Forelimb muscle (tissue), 1 donor: Measurements from ENCODE around the gene DSEL. TPM values are rescaled to one million over a fixed set of nuclear protein-coding genes. Genes with fewer than 3 reads are reported as not detected.
A peak's percentile ranks its signal among the peaks of the same experiment; 100 is the strongest.

Experiments used
- DNase-seq: peaks from one replicate; pipeline ENCODE4 v3.0.0-alpha.2; 2013; ENCODE audit warnings: low read depth
- polyA plus RNA-seq: library from polyadenylated mRNA; unstranded; fragments of 120-200 nt; gene quantifications from one replicate; pipeline ENCODE4 v1.2.1, GENCODE V29; 2013; ENCODE audit not compliant: insufficient read length

The DSEL gene
- polyA plus RNA-seq, 1 donor, result 11.9 TPM

DNA sequence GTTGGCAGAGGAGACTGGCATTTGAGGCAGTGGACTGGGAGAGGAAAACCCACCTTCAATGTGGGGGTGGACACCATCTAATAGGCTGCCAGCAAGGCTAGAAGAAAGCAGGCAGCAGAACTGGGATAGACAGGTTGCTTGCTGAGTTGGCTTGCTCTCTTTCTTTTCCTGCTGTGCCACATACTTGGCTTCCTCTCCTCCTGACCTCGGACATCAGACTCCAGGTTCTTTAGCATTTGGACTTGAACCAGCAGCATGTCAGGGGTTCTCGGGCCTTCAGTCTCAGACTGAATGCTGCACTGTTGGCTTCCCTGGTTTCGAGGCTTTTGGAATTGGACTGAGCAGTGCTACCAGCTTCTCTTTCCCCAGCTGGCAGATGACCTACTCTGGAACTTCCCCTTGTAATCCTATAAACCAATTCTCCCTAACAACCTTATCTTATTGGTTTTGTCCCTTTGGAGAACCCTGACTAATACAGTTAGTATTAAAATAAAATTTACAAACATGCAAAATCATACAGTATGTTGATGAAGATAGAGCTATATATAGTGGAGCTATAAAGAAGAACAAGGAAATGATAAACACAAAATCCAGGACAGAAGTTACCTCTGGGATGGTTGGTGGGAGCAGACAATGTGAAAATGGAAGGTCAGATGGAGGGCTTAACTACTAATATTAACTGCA, 15.9 kb downstream of the DSEL start:
- DNase-seq, result no peak

DNA sequence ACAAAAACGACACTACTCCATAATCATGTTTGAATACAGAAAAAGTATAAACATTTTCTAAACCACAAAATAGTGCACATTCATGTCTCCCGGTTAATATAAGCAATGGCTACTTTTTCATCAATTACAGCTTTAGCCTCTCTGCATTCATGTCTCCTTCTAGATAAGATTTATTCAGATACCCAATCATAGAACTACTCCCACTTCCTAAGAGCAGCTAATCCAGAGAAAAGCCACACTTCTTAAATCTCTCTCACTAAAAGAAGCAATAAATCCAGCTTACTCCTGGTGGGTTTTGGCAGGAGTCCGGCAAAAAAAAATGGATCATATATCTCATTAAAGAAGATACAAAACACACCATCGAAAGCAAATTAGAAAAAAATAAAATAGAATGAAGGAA, 20.1 kb downstream of the DSEL start:
- DNase-seq, result no peak

DNA sequence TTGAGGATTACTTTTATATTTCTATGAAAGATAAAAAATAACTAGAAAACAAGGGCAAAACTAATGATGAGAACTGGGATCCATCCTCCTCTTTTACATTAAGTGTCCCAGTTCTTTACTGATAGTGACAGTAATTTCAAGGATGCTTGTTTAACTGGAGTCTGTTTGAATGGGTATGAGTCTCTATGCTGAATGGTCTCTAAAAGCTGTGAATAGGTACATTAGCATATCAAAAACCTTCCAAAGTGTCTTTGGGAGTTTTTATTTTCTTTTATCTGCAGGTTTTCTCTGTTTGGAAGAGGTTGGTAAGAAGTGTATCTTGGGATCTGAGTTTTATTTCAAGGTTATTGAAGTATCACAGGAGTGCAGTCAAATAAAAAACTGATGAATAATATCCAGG, 30.0 kb downstream of the DSEL start:
- DNase-seq, result no peak

DNA sequence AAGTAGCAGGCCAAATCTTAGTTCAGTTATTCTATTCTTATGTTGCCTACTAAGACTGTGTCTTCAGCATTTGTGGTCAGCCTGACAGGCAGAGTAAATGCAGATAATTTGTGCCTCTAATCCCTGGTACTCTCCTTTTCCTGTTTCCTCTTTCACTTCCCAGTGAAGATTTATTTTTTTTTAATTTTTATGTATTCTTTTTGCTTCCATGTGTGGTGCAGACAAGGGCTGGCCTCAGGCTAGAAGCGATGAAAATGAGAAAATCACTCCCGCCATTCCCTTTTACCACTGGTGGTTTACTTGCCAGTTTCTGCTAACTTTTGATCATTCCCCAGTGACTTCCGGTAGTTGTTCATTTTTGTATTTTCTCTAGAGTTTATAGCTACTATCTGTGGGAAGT, 30.9 kb downstream of the DSEL start:
- DNase-seq, result no peak

DNA sequence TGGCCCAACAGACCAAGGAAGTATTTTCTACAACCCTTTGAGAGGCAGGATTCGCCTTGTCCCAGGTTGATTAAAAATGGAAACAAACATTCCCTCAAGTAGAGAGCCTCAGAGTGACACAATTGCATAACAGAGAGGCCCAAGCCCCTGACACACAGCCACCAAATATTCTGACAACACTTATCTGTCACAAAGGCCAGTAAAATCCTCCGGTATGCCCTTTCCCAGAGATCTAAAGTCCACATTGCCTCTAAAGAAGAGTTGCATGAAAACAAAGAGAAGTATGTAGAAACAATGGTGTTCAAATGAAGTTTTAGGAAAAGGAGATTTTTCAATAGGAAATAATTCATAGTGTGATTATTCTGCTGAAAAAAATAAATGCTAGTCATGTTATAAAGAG, 32.1 kb downstream of the DSEL start:
- no peak for DNase-seq

DNA sequence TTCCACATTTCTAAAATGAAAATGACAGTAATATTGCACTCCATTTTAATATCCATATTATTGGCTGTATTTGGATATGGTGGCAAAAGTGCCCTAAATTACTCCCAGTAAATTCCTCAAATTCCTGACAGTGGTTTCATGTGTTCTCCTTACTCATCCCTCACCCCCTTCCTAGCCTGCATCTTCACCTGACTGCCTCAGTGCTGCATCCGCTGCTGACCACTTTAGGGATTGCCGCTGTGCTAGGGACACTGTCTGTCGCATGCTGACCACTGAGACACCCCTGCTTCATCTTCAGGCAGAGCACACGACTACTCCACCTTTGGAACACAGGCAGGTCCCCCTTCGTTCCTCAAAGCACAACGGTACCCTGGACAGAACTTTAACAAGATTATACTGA, 32.6 kb downstream of the DSEL start:
- DNase-seq, result no peak

DNA sequence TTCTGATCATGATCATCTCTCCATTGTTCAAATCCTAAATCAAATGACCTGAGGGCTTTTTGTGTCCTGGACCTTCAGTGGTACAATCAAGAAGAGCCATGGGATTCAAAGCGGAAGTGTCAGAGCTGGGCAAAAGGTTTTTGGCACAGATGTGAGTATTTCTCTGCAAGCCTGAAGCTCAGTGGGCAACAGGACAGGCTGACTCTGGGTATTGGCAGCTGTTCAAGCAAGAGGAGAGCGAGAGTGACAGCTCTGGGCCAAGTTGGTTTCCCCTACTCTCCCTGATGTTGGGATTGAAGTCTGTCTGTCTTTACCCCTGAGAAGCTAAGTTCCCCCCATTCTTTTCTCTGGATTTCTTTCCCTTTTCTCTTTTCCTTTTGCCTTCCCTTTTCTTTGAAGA, 33.3 kb downstream of the DSEL start:
- no peak for DNase-seq

DNA sequence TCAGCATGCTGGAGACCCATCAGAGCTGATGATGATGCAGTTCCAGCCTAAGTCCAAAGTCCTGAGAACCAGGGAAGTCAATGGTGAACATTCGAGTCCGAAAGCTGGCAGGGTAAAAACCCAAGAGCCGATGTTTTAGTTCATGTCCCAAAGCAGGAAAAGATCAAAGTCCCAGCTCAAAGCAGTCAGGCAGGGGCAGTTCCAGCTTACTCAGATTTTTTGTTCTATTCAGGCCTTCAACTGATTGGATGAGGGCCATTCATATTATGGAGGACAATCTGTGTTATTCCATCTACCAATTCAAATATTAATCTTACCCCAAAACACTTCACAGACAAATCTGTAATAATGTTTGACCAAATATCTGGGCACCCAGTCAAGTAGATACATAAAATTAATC, 38.3 kb downstream of the DSEL start:
- DNase-seq, result no peak

DNA sequence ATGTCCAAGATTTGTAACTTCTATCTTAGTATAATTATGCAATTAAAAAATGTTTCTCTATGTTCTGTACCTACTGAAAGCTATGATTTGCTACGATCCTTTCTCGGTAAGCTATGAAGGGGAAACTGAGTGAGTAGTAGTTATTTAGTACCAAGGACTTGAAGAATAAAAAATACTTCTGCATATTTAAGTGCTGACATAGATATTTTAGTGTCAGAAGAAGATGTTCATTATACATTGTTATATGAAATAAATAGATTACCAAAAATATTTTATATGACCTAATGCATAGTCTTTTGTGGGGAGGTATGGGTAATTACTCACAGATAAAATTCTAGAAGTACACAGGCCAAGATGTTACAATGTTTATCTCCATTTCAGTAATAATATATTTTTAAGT, 39.0 kb downstream of the DSEL start:
- no peak for DNase-seq

DNA sequence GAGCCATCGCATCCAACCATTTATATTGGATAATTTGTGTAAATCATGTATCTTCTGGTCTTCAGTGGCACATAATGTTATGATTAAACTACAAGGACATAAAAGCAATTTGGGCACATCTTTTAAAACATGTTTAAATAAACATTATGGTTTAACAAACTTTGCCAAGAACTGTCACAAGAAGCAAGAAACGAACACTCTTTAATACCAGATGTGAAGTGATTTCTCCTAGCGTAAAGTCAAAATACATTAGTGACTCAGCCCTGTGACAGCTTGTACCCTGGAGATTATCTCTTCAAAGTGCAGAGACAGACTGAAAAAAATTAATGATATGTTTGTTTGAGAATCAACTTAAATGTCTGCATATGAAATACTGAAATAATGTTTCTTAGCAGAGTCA, 39.9 kb downstream of the DSEL start:
- no peak for DNase-seq

DNA sequence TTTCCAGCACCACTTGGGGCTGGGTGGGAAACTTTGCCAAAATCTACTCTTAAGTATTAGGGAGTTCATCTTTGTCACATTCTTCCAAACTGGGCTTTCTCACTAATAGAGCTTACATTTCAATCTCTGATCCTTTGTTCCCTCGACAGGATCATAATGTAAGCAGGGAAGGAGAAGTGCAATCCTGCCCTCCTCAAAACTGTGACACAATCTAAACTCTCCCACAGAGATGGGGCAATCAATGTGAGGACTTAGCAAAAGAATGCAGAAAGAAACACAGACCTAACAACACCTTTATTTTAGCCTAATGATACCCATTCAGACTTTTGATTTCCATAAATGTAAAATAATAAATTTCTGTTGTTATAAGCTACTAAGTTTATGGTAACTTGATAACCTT, 40.8 kb downstream of the DSEL start:
- no peak for DNase-seq

DNA sequence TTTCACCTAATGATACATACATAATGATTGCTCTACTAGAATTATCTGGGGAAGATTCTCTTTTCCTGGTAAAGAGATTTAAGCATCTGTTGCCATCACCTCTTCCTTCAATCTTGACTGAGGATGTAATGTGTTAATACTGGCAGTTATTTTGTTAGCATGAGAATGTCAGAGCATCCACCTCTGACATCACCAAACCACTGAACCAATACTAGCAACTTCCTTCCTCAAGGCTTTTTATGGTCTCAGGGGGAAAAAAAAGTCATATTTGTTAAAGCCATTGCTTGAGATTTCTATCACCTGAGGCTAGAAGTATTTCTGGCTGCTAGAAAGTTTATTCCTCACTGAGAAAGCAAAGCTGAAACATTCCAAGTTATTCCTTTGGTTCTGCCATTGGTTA, 48.5 kb downstream of the DSEL start:
- no peak for DNase-seq

DNA sequence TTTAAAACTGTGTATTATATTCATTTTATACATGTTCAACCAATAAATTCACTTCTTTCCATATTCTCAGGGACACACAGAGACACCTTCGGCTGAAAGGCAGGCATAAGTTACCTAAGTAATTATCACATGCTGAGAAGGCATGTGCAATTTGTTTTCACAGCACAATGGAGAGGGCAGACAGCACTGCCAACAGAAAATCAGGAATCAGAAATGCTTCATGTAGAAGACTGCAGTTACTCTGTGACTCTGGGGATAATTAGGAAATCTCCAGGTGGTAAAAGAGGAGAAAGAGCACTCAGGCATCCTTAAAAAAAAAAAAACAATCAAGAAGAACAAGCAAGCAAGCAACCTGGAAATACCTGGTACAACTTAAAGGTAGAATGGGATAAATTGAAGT, 49.3 kb downstream of the DSEL start:
- DNase-seq, result no peak

DNA sequence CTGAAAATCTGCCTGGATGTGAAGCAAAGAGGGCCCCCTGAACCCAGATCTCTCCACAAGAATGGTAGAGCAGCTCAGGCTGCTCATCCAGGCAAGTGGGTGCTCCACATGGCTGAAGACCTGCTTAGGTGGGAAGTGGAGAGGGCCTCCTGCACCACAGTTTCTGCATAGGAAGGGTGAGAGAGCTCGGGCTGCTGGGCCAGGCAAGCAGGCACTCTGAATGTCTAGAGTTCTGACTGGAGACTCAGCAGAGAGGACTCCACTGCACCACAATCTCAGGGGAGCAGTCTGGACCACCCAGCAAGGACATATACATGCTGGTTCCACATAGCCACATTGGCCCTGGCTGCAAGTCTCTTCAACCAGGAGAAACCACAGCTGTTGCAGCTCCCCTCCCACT, 52.0 kb downstream of the DSEL start:
- DNase-seq, result no peak

DNA sequence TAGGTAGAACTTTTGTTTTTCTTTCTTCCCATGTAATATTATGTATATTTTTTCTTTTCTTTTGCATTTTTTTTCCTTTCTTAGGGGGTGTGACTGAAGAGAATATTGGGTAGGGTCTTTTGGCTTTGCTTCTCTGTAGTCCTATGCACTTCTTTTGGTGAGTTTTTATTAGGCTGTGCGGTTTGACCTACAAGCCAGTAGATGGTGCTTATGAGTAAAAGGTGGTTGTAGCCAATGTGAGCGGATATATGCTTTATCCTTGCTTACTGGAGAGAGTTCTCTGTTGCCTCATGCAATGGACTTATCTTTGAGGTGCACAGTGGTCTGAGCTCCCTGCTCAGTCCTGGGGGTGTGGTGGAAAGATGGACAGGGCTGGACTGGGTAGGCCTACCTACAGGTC, 52.7 kb downstream of the DSEL start:
- DNase-seq, result no peak

DNA sequence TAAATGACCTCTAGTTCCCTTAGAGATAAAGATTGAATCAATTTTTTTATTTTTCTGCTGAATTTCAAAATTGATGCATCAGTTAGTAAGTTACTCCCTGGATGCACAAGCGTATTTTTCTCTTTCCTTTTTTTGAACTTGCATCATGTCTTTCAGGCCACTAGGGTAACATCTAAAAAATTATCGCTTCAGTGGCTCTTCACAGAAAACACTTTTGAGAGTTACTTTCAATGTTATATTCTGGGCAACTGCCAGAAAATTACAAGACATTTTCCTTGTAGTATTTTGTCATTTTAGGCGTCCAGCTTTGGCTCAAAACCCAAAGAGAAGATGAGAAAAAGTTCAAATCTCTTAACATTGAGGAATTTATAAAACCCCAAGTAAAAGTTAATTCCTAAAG, 59.8 kb downstream of the DSEL start:
- peak; percentile 22 for DNase-seq
